GM23338 (cell line): ENCODE measurements around the gene ARSB. TPM values are rescaled to one million over a fixed set of nuclear protein-coding genes. Genes with fewer than 3 reads are reported as not detected.

Experiments used
- ATAC-seq: fragments of 200-7000 bp; cut with Tn5 transposase; 3 replicates; pipeline ENCODE4 v1.9.1; 2020
- DNase-seq: peaks from one replicate; pipeline ENCODE4 v3.0.0-alpha.2; 2015; ENCODE audit warnings: low spot score
- H2AFZ ChIP-seq: fragments of 200-600 bp; sonication (generic); 2 replicates; pipeline ENCODE4 v1.8.0; 2016; ENCODE audit warnings: antibody characterized with exemption, mild to moderate bottlenecking, moderate library complexity
- H3F3A ChIP-seq: fragments of 200-600 bp; sonication (generic); replicated peaks from 2 replicates; pipeline ENCODE4 v1.8.0; 2017; ENCODE audit warnings: antibody characterized with exemption, mixed run types, low read depth
- H3K27ac ChIP-seq: fragments of 200-600 bp; sonication (generic); 2 replicates; pipeline ENCODE4 v1.6.1; 2016; ENCODE audit warnings: low read depth
- H3K27me3 ChIP-seq: fragments of 200-600 bp; sonication (generic); 2 replicates; pipeline ENCODE4 v1.8.0; 2016; ENCODE audit warnings: mild to moderate bottlenecking, mixed run types, moderate library complexity; ENCODE audit not compliant: insufficient read depth
- H3K36me3 ChIP-seq: fragments of 200-600 bp; sonication (generic); 2 replicates; pipeline ENCODE4 v1.8.0; 2016; ENCODE audit warnings: mild to moderate bottlenecking; ENCODE audit not compliant: insufficient read depth
- H3K4me1 ChIP-seq: fragments of 200-600 bp; sonication (generic); 2 replicates; pipeline ENCODE4 v1.8.0; 2016; ENCODE audit warnings: mild to moderate bottlenecking, moderate library complexity; ENCODE audit not compliant: insufficient read depth
- H3K4me2 ChIP-seq: fragments of 200-600 bp; sonication (generic); 2 replicates; pipeline ENCODE4 v1.7.1; 2017; ENCODE audit warnings: mixed run types
- H3K4me3 ChIP-seq: fragments of 200-600 bp; sonication (generic); 2 replicates; pipeline ENCODE4 v1.6.1; 2016; ENCODE audit warnings: mixed run types
- H3K79me2 ChIP-seq: fragments of 200-600 bp; sonication (generic); replicated peaks from 2 replicates; pipeline ENCODE4 v1.8.0; 2017; ENCODE audit warnings: mild to moderate bottlenecking; ENCODE audit not compliant: insufficient read depth
- H3K9me2 ChIP-seq: fragments of 200-600 bp; sonication (generic); 2 replicates; pipeline ENCODE4 v1.8.0; 2017; ENCODE audit not compliant: insufficient read depth
- H4K20me1 ChIP-seq: fragments of 200-600 bp; sonication (generic); replicated peaks from 2 replicates; pipeline ENCODE4 v1.8.0; 2017; ENCODE audit warnings: mild to moderate bottlenecking; ENCODE audit not compliant: insufficient read depth
- H3K27ac Mint-ChIP-seq: 2 replicates; pipeline ENCODE4 v1.8.0; 2020; ENCODE audit warnings: inconsistent platforms, mild to moderate bottlenecking, moderate library complexity, mixed read lengths
- H3K27me3 Mint-ChIP-seq: 3 replicates; pipeline ENCODE4 v1.8.0; 2022; ENCODE audit warnings: low read depth, mild to moderate bottlenecking, moderate library complexity, mixed read lengths, inconsistent platforms; ENCODE audit not compliant: insufficient read depth, poor library complexity
- H3K36me3 Mint-ChIP-seq: 3 replicates; pipeline ENCODE4 v1.8.0; 2021; ENCODE audit warnings: low read depth, mild to moderate bottlenecking, inconsistent platforms, moderate library complexity, mixed read lengths
- H3K4me1 Mint-ChIP-seq: 3 replicates; pipeline ENCODE4 v1.8.0; 2020; ENCODE audit warnings: mild to moderate bottlenecking, inconsistent platforms, mixed read lengths
- H3K4me3 Mint-ChIP-seq: 3 replicates; pipeline ENCODE4 v1.8.0; 2021; ENCODE audit warnings: moderate library complexity, mild to moderate bottlenecking, inconsistent platforms, mixed read lengths
- H3K9me3 Mint-ChIP-seq: 3 replicates; pipeline ENCODE4 v1.8.0; 2020; ENCODE audit warnings: moderate library complexity, mild to moderate bottlenecking, inconsistent platforms, mixed read lengths
- CTCF ChIP-seq, 2 experiments: fragments of 200-600 bp in 1 of 2; sonication (generic) in 1 of 2; conservative IDR thresholded peaks; 2 replicates each; pipeline versions ENCODE4 v1.5.1 to v1.6.1; 2016 to 2017; ENCODE audit warnings: antibody characterized with exemption in 2 of 2, low read depth in 2 of 2, mild to moderate bottlenecking in 2 of 2, moderate library complexity in 1 of 2
- ETS1 ChIP-seq: IDR thresholded peaks from 2 replicates; pipeline ENCODE4 v1.6.1; 2016; ENCODE audit warnings: antibody characterized with exemption
- EZH2phosphoT487 ChIP-seq: fragments of 200-600 bp; sonication (generic); IDR thresholded peaks from one replicate; pipeline ENCODE4 v1.8.1; 2018; ENCODE audit warnings: antibody characterized with exemption; ENCODE audit not compliant: unreplicated experiment
- POLR2AphosphoS5 ChIP-seq: IDR thresholded peaks from 2 replicates; pipeline ENCODE4 v1.6.1; 2016; ENCODE audit warnings: antibody characterized with exemption, low read depth
- REST ChIP-seq: IDR thresholded peaks from one replicate; pipeline ENCODE4 v1.6.1; 2018; ENCODE audit warnings: antibody characterized with exemption; ENCODE audit not compliant: unreplicated experiment
- ZNF114 ChIP-seq: fragments of 250-450 bp; sonication (Bioruptor Pico); IDR thresholded peaks from 2 replicates; pipeline ENCODE4 v1.5.0; 2020; ENCODE audit warnings: mild to moderate bottlenecking, moderate library complexity
- ZNF331 ChIP-seq: fragments of 250-450 bp; sonication (Bioruptor Pico); IDR thresholded peaks from 2 replicates; pipeline ENCODE4 v1.5.0; 2020; ENCODE audit warnings: low read depth, mild to moderate bottlenecking, moderate library complexity
- ZNF462 ChIP-seq: fragments of 250-450 bp; sonication (Bioruptor Pico); IDR thresholded peaks from 2 replicates; pipeline ENCODE4 v1.5.0; 2020; ENCODE audit warnings: mild to moderate bottlenecking, moderate library complexity
- polyA plus RNA-seq: library from polyadenylated mRNA; unstranded; fragments of >200 nt; fragmentation: Nextera tagmentation; extraction: Ambion mirVana; gene quantifications from 2 replicates; pipeline ENCODE4 v1.2.1, GENCODE V29; 2016
- total RNA-seq: library from RNA; depleted of rRNA; stranded (reverse); fragments of >200 nt; shearing (Covaris generic); gene quantifications from 2 replicates; pipeline ENCODE4 v1.2.3, GENCODE V29; 2014

ARSB gene
- total and polyA plus RNA-seq, 2 experiments from 2014 or later = 7.4 to 24.6 TPM

- TF ChIP-seq ZNF462 (no peak), POLR2AphosphoS5 (no peak), ETS1 (no peak)
Measured at GRCh38 chr5:78754655-78755054, 230.5 kb downstream of the ARSB start (continued).

GRCh38 chr5:78753093-78753531, 232.0 kb downstream of the ARSB start:
- Histone ChIP-seq H3K4me2 (no peak overlapping the region), H3K9me2 (peaks cover 12% of the 10 kb centered on the region), H3K79me2 (no peaks in the 10 kb centered on the region), H3K27me3 (no peaks in the 10 kb centered on the region), H3K4me1 (no peaks in the 10 kb centered on the region), H4K20me1 (no peaks in the 10 kb centered on the region), H3K36me3 (no peaks in the 10 kb centered on the region), H3K4me3 (no peak overlapping the region), H2AFZ (no peak overlapping the region), H3K27ac (no peak overlapping the region), H3F3A (no peaks in the 10 kb centered on the region)
- Mint-ChIP-seq H3K27ac (no peak overlapping the region), H3K4me1 (no peaks in the 10 kb centered on the region), H3K9me3 (no peaks in the 10 kb centered on the region), H3K36me3 (no peaks in the 10 kb centered on the region), H3K4me3 (no peak overlapping the region), H3K27me3 (peaks cover 4% of the 10 kb centered on the region)
- ATAC-seq (no peak; the same call in 1 of the 3 replicates), DNase-seq (no peak)
- TF ChIP-seq REST (no peak), ZNF114 (CRISPR knock-in tag) (no peak), EZH2phosphoT487 (no peak), CTCF (conservative IDR thresholded peaks at IDR 0.05; ENCODE audit: low read depth in 2 of 2) (no peak), ZNF331 (CRISPR knock-in tag) (no peak), ETS1 (no peak)
